HL-60 (cell line): ENCODE measurements around the gene MYOZ3.

Experiments used
- POLR2AphosphoS5 ChIP-seq: IDR thresholded peaks from 2 replicates; pipeline ENCODE4 v1.6.1; 2012; ENCODE audit warnings: low read depth
- TF ChIP-seq, protein P1 (sequence below): IDR thresholded peaks from one replicate; pipeline ENCODE4 v1.5.1; 2011; ENCODE audit warnings: low read length, control low read depth, inconsistent platforms; ENCODE audit not compliant: insufficient read depth

DNA sequence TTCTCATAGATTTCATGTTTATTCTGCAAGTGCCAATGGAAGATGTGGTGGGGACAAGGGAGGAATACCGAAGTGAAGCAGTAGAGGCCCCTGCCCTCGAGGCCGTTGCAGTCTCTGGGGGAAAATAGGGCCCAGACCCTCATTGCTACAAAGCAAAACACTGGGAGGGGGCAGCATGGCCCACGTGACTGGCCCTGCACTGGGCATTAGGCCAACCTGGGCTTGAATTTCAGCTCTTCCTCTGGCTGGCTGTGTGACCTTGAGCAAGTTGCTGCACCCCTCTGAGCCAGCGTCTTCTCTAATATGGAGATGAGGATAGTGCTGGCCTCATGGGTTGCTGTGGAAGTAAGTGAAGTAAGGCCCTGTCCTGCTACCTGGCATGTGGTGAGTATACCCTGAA lies 21.3 kb upstream of the MYOZ3 start:
- no peak for TF ChIP-seq POLR2AphosphoS5
- TF ChIP-seq, protein P1, sequence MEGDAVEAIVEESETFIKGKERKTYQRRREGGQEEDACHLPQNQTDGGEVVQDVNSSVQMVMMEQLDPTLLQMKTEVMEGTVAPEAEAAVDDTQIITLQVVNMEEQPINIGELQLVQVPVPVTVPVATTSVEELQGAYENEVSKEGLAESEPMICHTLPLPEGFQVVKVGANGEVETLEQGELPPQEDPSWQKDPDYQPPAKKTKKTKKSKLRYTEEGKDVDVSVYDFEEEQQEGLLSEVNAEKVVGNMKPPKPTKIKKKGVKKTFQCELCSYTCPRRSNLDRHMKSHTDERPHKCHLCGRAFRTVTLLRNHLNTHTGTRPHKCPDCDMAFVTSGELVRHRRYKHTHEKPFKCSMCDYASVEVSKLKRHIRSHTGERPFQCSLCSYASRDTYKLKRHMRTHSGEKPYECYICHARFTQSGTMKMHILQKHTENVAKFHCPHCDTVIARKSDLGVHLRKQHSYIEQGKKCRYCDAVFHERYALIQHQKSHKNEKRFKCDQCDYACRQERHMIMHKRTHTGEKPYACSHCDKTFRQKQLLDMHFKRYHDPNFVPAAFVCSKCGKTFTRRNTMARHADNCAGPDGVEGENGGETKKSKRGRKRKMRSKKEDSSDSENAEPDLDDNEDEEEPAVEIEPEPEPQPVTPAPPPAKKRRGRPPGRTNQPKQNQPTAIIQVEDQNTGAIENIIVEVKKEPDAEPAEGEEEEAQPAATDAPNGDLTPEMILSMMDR: no peak
